H1 (cell line): ENCODE data around the gene REXO5. TPM values are rescaled to one million over a fixed set of nuclear protein-coding genes. Genes with fewer than 3 reads are reported as not detected.

Experiments
- CTCF ChIA-PET: fragments of 300-600 bp; sonication (Branson Sonifier 250); formaldehyde crosslinking; loops from one replicate; lab custom pipeline; 2021; ENCODE audit not compliant: partially characterized antibody; lab: Charles Lee
- POLR2A ChIA-PET: fragments of 300-600 bp; sonication (Branson Sonifier 250); formaldehyde crosslinking; loops from one replicate; lab custom pipeline; 2021; ENCODE audit warnings: inconsistent platforms; ENCODE audit not compliant: partially characterized antibody; lab: Charles Lee
- DNase-seq, 2 experiments: peaks; one replicate each; pipeline versions ENCODE4 v3.0.0 to v3.0.0-alpha.2; 2010 to 2022; ENCODE audit warnings: low spot score in 2 of 2, low read depth in 1 of 2, mixed read lengths in 1 of 2
- FAIRE-seq: peaks from 2 replicates; lab custom pipeline; 2011; peaks lifted over from hg19 to GRCh38; lab: Jason Lieb, UNC
- H2AFZ ChIP-seq: 2 replicates; pipeline ENCODE4 v1.8.1; 2012; ENCODE audit warnings: low read length, inconsistent platforms
- H2AK5ac ChIP-seq: 2 replicates; pipeline ENCODE4 v1.6.1; 2013; ENCODE audit warnings: low read depth, low read length
- H2BK120ac ChIP-seq: replicated peaks from 2 replicates; pipeline ENCODE3; 2013; ENCODE audit warnings: low read depth, low read length, inconsistent platforms
- H2BK12ac ChIP-seq: 2 replicates; pipeline ENCODE4 v1.6.1; 2013; ENCODE audit warnings: low read depth, low read length
- H2BK15ac ChIP-seq: 2 replicates; pipeline ENCODE4 v1.6.1; 2013; ENCODE audit warnings: low read length
- H2BK20ac ChIP-seq: 2 replicates; pipeline ENCODE4 v1.6.1; 2013; ENCODE audit warnings: low read length
- H2BK5ac ChIP-seq: 2 replicates; pipeline ENCODE4 v1.6.1; 2013; ENCODE audit warnings: low read depth, low read length
- H3K14ac ChIP-seq: 2 replicates; pipeline ENCODE4 v1.6.1; 2013; ENCODE audit warnings: inconsistent platforms; ENCODE audit not compliant: insufficient read length
- H3K18ac ChIP-seq: 2 replicates; pipeline ENCODE4 v1.6.1; 2013; ENCODE audit warnings: low read length; ENCODE audit errors: extremely low read depth
- H3K23ac ChIP-seq: 2 replicates; pipeline ENCODE4 v1.6.1; 2013; ENCODE audit warnings: inconsistent platforms; ENCODE audit not compliant: insufficient read length
- H3K23me2 ChIP-seq: 2 replicates; pipeline ENCODE4 v1.6.1; 2013; ENCODE audit warnings: low read depth, low read length
- H3K27ac ChIP-seq: 2 replicates; pipeline ENCODE4 v1.6.1; 2011; ENCODE audit warnings: low read depth, low read length, inconsistent platforms
- H3K27me3 ChIP-seq, 4 experiments: replicated peaks in 1 of 4; 1 replicate in 1 of 4; 2 replicates in 3 of 4; pipeline versions ENCODE4 v1.6.1 to v1.8.1; 2011 to 2013; ENCODE audit warnings: low read length in 3 of 4, mild to moderate bottlenecking in 3 of 4, inconsistent platforms in 2 of 4, mixed read lengths in 2 of 4, moderate library complexity in 1 of 4; ENCODE audit not compliant: control insufficient read depth in 3 of 4, insufficient read depth in 3 of 4; ENCODE audit errors: extremely low read depth in 1 of 4
- H3K36me3 ChIP-seq, 4 experiments: 2 replicates each; pipeline versions ENCODE4 v1.6.1 to v1.8.1; 2011 to 2013; ENCODE audit warnings: mild to moderate bottlenecking in 4 of 4, low read length in 3 of 4, moderate library complexity in 2 of 4, control low read depth in 1 of 4, inconsistent platforms in 1 of 4; ENCODE audit not compliant: insufficient read depth in 4 of 4, control insufficient read depth in 2 of 4
- H3K4ac ChIP-seq: replicated peaks from 2 replicates; pipeline ENCODE3; 2013; ENCODE audit warnings: low read length, low read depth, mixed read lengths, inconsistent platforms; ENCODE audit not compliant: insufficient read length
- H3K4me1 ChIP-seq, 4 experiments: replicated peaks in 1 of 4; 1 replicate in 1 of 4; 2 replicates in 3 of 4; pipeline versions ENCODE4 v1.6.1 to v1.8.1; 2011 to 2013; ENCODE audit warnings: low read length in 3 of 4, inconsistent platforms in 2 of 4, mixed read lengths in 1 of 4; ENCODE audit not compliant: insufficient read depth in 4 of 4, control insufficient read depth in 3 of 4
- H3K4me2 ChIP-seq, 2 experiments: 2 replicates each; pipeline versions ENCODE4 v1.6.1 to v1.8.1; 2011 to 2013; ENCODE audit warnings: low read depth in 2 of 2, low read length in 2 of 2, control low read depth in 1 of 2, inconsistent platforms in 1 of 2, mild to moderate bottlenecking in 1 of 2; ENCODE audit not compliant: insufficient read depth in 1 of 2
- H3K4me3 ChIP-seq, 4 experiments: fragments of 200-600, 300-600 bp in 1 of 4; sonication (generic), shearing (Covaris generic), sonication (Bioruptor Twin) in 1 of 4; 2 replicates each; pipeline versions ENCODE4 v1.5.1 to v1.8.1; 2011 to 2016; ENCODE audit warnings: low read length in 4 of 4, low read depth in 3 of 4, control low read depth in 2 of 4, inconsistent platforms in 2 of 4, mild to moderate bottlenecking in 2 of 4, mixed read lengths in 1 of 4, moderate library complexity in 1 of 4; ENCODE audit not compliant: insufficient read depth in 2 of 4; ENCODE audit errors: extremely low read depth in 1 of 4
- H3K56ac ChIP-seq: replicated peaks from 2 replicates; pipeline ENCODE3; 2013; ENCODE audit warnings: low read depth, mild to moderate bottlenecking, mixed read lengths, low read length, inconsistent platforms; ENCODE audit not compliant: insufficient read length
- H3K79me1 ChIP-seq: 2 replicates; pipeline ENCODE4 v1.6.1; 2013; ENCODE audit warnings: low read depth, low read length, control low read depth
- H3K79me2 ChIP-seq, 2 experiments: 2 replicates each; pipeline versions ENCODE4 v1.6.1 to v1.8.1; 2012 to 2013; ENCODE audit warnings: low read length in 2 of 2, mild to moderate bottlenecking in 2 of 2, inconsistent platforms in 1 of 2; ENCODE audit not compliant: insufficient read depth in 2 of 2, control insufficient read depth in 1 of 2
- H3K9ac ChIP-seq, 4 experiments: replicated peaks in 1 of 4; 1 replicate in 1 of 4; 2 replicates in 3 of 4; pipeline versions ENCODE4 v1.6.1 to v1.8.1; 2011 to 2013; ENCODE audit warnings: low read depth in 3 of 4, low read length in 3 of 4, control low read depth in 2 of 4, mild to moderate bottlenecking in 2 of 4, moderate library complexity in 2 of 4, inconsistent platforms in 1 of 4; ENCODE audit errors: extremely low read depth in 1 of 4
- H3K9me3 ChIP-seq, 2 experiments: 2 replicates each; pipeline versions ENCODE4 v1.6.1 to v1.8.1; 2012 to 2013; ENCODE audit warnings: mild to moderate bottlenecking in 2 of 2, moderate library complexity in 2 of 2, control low read depth in 1 of 2, inconsistent platforms in 1 of 2, low read depth in 1 of 2, low read length in 1 of 2, mixed read lengths in 1 of 2; ENCODE audit not compliant: insufficient read depth in 2 of 2
- H4K20me1 ChIP-seq, 2 experiments: replicated peaks in 1 of 2; 2 replicates each; pipeline versions ENCODE3 to v1.8.1; 2011 to 2013; ENCODE audit warnings: inconsistent platforms in 2 of 2, low read length in 2 of 2, mild to moderate bottlenecking in 1 of 2; ENCODE audit not compliant: insufficient read depth in 2 of 2, control insufficient read depth in 1 of 2
- H4K5ac ChIP-seq: 2 replicates; pipeline ENCODE4 v1.6.1; 2013; ENCODE audit warnings: low read length, low read depth, mixed read lengths, inconsistent platforms; ENCODE audit not compliant: insufficient read length
- H4K8ac ChIP-seq: 2 replicates; pipeline ENCODE4 v1.8.0; 2013; ENCODE audit warnings: mild to moderate bottlenecking, moderate library complexity, low read length, inconsistent platforms; ENCODE audit not compliant: insufficient read depth; ENCODE audit errors: extremely low read depth
- H4K91ac ChIP-seq: replicated peaks from 2 replicates; pipeline ENCODE3; 2013; ENCODE audit warnings: low read length, mixed read lengths, inconsistent platforms; ENCODE audit not compliant: insufficient read length
- CHD1 ChIP-seq: IDR thresholded peaks from 2 replicates; pipeline ENCODE4 v1.6.1; 2012; ENCODE audit warnings: low read depth, low read length, improper control_type of control experiment
- EGR1 ChIP-seq: IDR thresholded peaks from 2 replicates; pipeline ENCODE4 v1.6.1; 2011; ENCODE audit warnings: low read depth, low read length, borderline replicate concordance
- EZH2 ChIP-seq: fragments of 200-600 bp; sonication (generic); IDR thresholded peaks from 2 replicates; pipeline ENCODE4 v1.7.1; 2012; ENCODE audit warnings: low read depth, mild to moderate bottlenecking, moderate library complexity, low read length, inconsistent platforms; ENCODE audit not compliant: severe bottlenecking
- GABPA ChIP-seq: IDR thresholded peaks from 2 replicates; pipeline ENCODE4 v1.6.1; 2011; ENCODE audit warnings: mild to moderate bottlenecking, low read length, moderate library complexity, borderline replicate concordance; ENCODE audit not compliant: insufficient read depth
- GTF2F1 ChIP-seq: IDR thresholded peaks from 2 replicates; pipeline ENCODE4 v1.6.1; 2012; ENCODE audit warnings: low read depth, low read length, improper control_type of control experiment, borderline replicate concordance
- NRF1 ChIP-seq: IDR thresholded peaks from 2 replicates; pipeline ENCODE4 v1.6.1; 2011; ENCODE audit warnings: mild to moderate bottlenecking, low read depth, low read length, improper control_type of control experiment
- RAD21 ChIP-seq, 2 experiments: IDR thresholded peaks in 1 of 2; conservative IDR thresholded peaks in 1 of 2; 2 replicates each; pipeline ENCODE4 v1.6.1; 2011; ENCODE audit warnings: low read depth in 2 of 2, low read length in 2 of 2, improper control_type of control experiment in 1 of 2, inconsistent platforms in 1 of 2, mild to moderate bottlenecking in 1 of 2, moderate library complexity in 1 of 2
- SAP30 ChIP-seq: fragments of 300-600 bp; sonication (generic); IDR thresholded peaks from 2 replicates; pipeline ENCODE4 v1.7.1; 2012; ENCODE audit warnings: low read length, moderate library complexity, mild to moderate bottlenecking, inconsistent platforms; ENCODE audit not compliant: insufficient read depth, insufficient replicate concordance
- SIRT6 ChIP-seq: IDR thresholded peaks from one replicate; pipeline ENCODE4 v1.7.1; 2012; ENCODE audit warnings: low read length, inconsistent platforms
- TAF1 ChIP-seq: IDR thresholded peaks from 2 replicates; pipeline ENCODE4 v1.6.1; 2011; ENCODE audit warnings: mild to moderate bottlenecking, low read depth, low read length
- WGBS, 2 experiments: shearing (Covaris generic) in 1 of 2; methylation state at CpG; one replicate each; pipeline versions ENCODE4 v1.1.6 to v1.1.7; 2013 to 2015; ENCODE audit warnings: low lambda C conversion rate in 2 of 2, mixed read lengths in 2 of 2, inconsistent platforms in 1 of 2, low coverage in 1 of 2, missing lambda C conversion rate in 1 of 2; ENCODE audit not compliant: insufficient replicate concordance in 2 of 2, insufficient coverage in 1 of 2, insufficient read length in 1 of 2; ENCODE audit errors: extremely low coverage in 1 of 2, missing lambda C conversion rate in 1 of 2; 5-methylcytosine and 5-hydroxymethylcytosine counted together
- polyA plus RNA-seq, 7 experiments: library from polyadenylated mRNA; depleted of rRNA in 3 of 7; stranded (reverse) in 5 of 7; unstranded in 2 of 7; fragments of >200 nt in 5 of 7; fragments of 200-250 nt in 2 of 7; gene quantifications; 1 replicate in 5 of 7; 2 replicates in 1 of 7; 4 replicates in 1 of 7; pipeline versions ENCODE4 v1.2.1 to v1.2.3, GENCODE V29; 2011 to 2013; ENCODE audit warnings: missing spikeins in 2 of 7, mixed read lengths in 2 of 7
- total RNA-seq: library from RNA; stranded (reverse); fragmentation: NEBNext Ultra II Directional; extraction: Animal tissue kit (Norgen Biotek cat#: 25700); gene quantifications from 2 replicates; pipeline ENCODE4 v1.2.1, GENCODE V29; 2021

The REXO5 gene
- total and polyA plus RNA-seq, 2 of the 8 experiments (the other 6 are each of a cell fraction or from before 2014, with no cell fraction given), result 2.4 to 8.9 TPM

GRCh38 chr16:20897253-20897897 lies 91.0 kb downstream of the REXO5 start:
- H3K79me2 ChIP-seq, result peaks cover 6 to 77% of the 10 kb centered on the region in 2 experiments; a peak in 2 of 4 replicates
- H3K4me1 ChIP-seq, result peaks cover 0 to 6% (median under 1%) of the 10 kb centered on the region in 4 experiments; a peak in 1 of 7 replicates
- no peak overlapping the region for H2AK5ac ChIP-seq
- no peak for TF ChIP-seq SIRT6
- TF ChIP-seq GTF2F1, result no peak
- TF ChIP-seq EGR1, result no peak
- no peak for TF ChIP-seq EZH2
- no peak for TF ChIP-seq CHD1
- no peak for TF ChIP-seq TAF1
- TF ChIP-seq GABPA, result no peak
- no peak for TF ChIP-seq SAP30
- no peak for TF ChIP-seq NRF1
- no peak for TF ChIP-seq RAD21 (IDR thresholded peaks at IDR 0.05 in 1 of 2, conservative IDR thresholded peaks at IDR 0.05 in 1 of 2; ENCODE audit: low read depth in 2 of 2, low read length in 2 of 2)
- DNase-seq (no peak), FAIRE-seq (no peak)
- no peak overlapping the region for H2BK12ac ChIP-seq
- WGBS, 2 experiments, result 89% methylated on average over 4 of the region's 4 CpGs; no CpG with 5 or more reads in 1 of the 2 experiments
- H2BK15ac ChIP-seq, result no peak overlapping the region
- CTCF ChIA-PET, result interaction anchor here (1.0 to 2.3 kb wide), 4 partner anchors 10 to 104 kb away, joined by 3 to 7 read pairs (median 3); no protein-coding TSS in a partner anchor
- POLR2A ChIA-PET, result interaction anchor here (1.1 to 1.2 kb wide), 2 partner anchors 12 to 31 kb away, joined by 3 to 4 read pairs; no protein-coding TSS in a partner anchor
- no peaks in the 10 kb centered on the region for H3K27me3 ChIP-seq
- no peak overlapping the region for H3K18ac ChIP-seq
- H3K4me2 ChIP-seq, result no peak overlapping the region
- no peaks in the 10 kb centered on the region for H3K9me3 ChIP-seq
- H3K27ac ChIP-seq, result no peak overlapping the region
- no peak overlapping the region for H3K14ac ChIP-seq
- H4K8ac ChIP-seq, result no peak overlapping the region
- H3K23me2 ChIP-seq, result peaks cover 6% of the 10 kb centered on the region; the same call in 1 of the 2 replicates
- no peak overlapping the region for H3K23ac ChIP-seq
- peaks cover 6% of the 10 kb centered on the region for H3K79me1 ChIP-seq
- no peak overlapping the region for H2BK20ac ChIP-seq
- H3K4me3 ChIP-seq, result no peak overlapping the region
- H3K36me3 ChIP-seq, result peaks cover 0 to 13% (median 5%) of the 10 kb centered on the region in 4 experiments; a peak in 4 of 8 replicates
- H2BK5ac ChIP-seq, result no peak overlapping the region
- H3K56ac ChIP-seq, result no peak overlapping the region
- no peak overlapping the region for H2AFZ ChIP-seq
- no peak overlapping the region for H4K91ac ChIP-seq
- no peak overlapping the region for H3K4ac ChIP-seq
- H4K5ac ChIP-seq, result no peak overlapping the region
- H4K20me1 ChIP-seq, result no peaks in the 10 kb centered on the region
- H3K9ac ChIP-seq, result no peak overlapping the region
- no peak overlapping the region for H2BK120ac ChIP-seq
